ENCODE data around the gene KDM4B.

The KDM4B gene

DNA sequence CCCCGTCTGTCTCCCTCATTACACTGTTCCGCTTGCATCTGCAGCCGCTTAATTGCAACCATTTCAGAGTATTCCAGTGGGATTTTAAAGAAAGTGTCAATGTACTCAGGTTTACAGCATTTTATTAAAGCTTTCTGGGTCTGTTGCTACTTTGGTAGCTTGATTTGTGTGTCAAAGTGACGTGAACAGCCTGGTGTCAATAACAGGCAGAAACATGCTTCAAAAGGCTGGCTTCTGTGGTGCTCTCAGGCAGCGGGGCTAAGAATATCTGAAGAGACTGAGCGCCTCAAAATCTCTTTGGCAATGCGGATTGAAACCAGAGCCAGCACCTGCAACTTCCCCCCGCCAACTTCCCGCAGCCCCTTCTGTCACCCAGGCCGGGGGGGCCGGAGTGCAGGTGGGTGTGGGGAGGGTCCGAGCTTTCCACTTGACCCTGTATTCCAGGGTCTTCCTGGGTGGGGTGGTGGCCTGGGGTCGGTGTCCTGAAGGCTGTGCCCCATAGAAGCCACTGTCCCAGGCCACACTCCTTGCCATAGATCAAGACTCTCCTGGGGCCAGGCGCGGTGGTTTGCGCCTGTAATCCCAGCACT, 81.2 kb downstream of the KDM4B start:
- DNase-seq (ENCODE audit: low spot score) = no peak

DNA sequence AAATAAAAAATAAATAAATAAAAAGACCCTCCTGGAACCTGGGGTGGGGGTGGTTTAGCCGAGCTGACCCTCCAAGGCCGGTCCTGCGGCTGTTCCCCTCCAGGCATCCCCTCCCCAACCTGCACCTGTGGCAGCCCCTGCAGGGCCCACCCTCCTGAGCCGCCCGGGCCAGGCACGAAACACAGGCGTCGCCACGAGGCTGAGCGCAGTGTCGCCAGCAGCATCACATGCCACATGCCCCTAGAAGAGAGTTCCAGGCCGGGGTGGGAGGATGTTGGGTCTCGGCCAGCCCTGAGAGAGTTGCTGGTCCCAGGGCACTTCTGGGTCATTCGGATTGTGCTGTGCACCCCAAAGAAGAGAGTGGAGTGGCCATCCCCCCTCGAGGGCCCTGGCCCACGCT, 82.0 kb downstream of the KDM4B start:
- no peak for DNase-seq (ENCODE audit: low spot score)

DNA sequence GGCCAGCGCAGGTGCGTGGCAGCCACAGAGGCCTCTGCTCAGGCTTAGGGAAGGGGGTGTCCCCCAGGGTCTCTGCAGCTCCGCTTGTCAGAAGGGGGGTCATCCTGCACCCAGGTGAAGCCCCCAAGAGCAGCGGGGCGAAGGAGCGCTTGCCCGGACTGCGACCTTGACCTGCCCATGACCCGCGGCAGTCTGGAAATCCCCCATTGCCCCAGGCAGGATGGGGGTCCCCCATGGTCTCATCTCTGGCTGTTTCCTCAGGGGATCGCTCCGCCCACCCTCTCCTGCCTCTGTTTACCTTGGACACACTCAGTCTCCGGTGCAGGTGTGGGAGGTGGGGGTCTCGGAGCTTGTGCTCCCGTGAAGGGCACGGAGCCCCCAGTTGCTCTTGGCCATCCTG, 82.7 kb downstream of the KDM4B start:
- no peak for DNase-seq (ENCODE audit: low spot score)

DNA sequence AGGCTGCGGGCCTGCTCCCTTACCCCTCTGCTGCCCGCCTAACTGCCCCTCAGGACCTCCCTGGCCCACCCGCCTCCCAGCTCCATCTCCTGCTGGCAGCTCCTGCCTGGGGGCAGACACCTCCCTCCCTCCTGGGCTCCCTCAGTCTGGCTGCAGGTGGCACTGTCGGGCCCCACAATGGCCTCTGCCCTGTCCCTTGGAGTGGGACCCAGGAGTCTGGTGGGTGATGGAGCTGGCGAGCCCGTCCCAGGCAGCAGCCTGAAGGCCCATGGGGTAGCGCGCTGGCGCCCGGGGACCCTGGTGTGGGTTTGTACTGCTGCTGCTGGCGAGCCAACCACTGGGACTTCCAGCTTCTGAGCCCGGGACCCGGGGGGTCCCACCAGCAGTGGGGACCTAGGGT, 83.6 kb downstream of the KDM4B start:
- DNase-seq (ENCODE audit: low spot score) = no peak

DNA sequence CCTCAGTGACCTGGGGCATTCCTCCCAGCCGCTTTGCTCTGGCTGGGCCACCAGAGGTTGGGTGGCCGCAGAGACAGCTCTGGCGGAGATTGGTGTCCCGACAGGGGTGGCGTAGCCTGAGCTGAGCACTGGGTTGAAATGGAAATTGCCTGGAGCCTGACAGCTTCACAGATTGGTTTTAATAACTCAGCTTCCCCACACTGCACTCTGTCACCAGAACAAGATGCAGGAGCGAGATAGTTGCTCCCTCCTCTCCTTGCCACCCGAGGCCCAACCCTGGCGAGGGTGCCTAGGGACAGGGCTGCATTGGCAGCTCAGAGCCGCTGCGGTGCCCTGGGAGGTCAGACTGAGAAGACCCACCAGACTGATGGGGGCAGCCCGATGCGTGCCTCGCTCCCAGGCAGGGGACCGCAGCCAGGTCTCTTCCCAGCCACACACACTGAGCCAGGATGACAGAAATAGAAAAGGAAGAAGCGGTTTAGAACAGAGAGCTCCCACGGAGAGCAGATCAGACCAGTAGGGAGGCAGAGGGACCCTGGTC, 84.1 kb downstream of the KDM4B start:
- no peak for DNase-seq (ENCODE audit: low spot score)

DNA sequence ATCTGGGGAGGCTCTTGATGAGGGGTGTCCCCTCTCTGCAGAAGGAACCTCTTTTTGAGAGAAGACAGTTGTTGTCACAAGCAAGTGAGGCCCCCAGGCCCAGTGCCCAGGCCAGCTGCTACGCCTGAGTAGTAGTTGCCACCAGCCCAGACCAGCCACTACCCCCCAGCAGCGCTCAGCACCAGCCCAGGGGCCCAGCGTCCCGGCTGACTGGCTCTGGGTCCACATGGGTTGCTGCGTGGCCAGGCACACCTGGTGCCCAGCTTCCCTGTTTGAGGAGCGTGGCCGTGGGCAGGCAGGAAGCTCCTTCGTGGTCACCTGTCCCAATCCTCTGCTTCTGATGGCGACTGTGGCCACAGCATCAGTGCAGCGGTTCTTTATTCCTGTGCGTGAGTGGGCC, 84.7 kb downstream of the KDM4B start:
- DNase-seq (ENCODE audit: low spot score) = no peak

DNA sequence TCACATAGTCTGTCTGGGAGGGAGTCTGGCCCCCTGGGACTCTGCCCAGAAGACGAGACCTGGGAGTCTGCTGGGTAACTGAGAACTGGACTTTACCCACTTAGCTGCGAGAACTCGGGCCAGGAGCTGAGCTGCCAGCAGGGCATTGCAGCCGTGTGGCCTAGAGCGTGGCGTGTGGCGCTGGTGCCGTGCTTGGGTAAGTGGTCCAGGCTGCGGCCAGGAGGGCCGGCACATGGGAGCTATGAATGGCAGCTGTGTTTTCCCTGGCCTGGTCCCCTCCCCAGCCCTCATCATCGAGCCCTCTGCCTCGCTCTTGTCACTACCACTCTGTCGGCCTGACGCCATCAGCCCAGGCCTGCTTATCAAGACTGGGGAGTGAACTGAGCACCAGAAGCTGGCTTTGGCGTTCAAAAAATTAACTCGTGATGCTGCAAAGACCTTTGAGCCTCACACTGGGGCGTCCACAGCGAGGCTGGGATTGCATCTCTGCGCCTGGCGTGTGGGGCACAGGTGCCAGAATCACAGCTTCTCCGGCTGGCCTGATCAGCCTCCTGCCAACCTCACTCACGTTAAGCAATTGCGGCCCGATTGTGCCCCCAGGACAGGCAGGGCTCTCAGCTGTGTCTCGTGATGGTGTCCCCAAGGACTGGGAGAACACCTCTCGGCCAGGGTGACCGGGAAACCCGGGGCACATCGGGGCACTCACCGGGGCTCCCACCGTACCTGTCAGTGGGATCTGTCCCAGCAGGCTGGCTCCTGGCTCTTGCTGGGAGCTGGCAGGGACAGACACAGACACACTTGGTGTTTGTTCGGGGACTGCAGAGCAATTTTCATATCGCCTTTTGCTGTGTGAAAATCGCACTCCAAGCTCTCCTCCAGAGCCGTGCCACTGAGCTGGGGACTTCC, 85.9 kb downstream of the KDM4B start:
- no peak for DNase-seq (ENCODE audit: low spot score)

DNA sequence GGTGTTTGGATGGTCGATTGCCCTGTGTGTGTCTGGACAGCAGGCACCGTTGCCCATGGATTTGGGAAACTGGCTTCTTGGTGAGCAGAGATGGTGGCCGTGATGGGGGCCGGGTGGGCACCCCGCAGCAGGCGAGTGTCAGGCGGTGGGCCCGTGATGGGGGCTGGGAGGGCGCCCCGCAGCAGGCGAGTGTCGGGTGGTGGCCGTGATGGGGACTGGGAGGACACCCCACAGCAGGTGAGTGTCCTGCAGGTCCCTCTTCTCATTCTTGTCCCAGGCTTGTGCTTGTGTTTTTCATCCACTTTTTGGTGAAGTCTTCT, 86.5 kb downstream of the KDM4B start:
- no peak for DNase-seq (ENCODE audit: low spot score)

DNA sequence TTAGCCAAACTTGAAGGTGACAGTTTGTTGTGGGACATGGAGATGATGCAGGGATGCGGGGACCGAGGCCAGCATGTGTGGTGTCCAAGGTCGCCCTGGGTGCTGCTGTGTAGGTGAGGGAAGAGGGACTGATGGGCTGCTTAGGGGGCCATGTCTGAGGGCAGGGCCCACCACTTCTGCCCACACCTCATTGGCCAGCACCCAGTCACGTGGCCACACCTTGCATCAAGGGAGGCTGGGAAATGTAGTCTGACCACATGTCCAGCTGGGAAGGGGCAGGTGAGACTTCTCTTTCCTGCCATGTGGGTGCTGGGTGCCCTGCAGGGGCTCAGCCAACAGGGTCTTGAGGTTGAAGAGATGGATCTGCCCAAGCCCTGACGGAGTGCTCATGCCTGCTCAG, 88.9 kb downstream of the KDM4B start:
- no peak for DNase-seq (ENCODE audit: low spot score)

DNA sequence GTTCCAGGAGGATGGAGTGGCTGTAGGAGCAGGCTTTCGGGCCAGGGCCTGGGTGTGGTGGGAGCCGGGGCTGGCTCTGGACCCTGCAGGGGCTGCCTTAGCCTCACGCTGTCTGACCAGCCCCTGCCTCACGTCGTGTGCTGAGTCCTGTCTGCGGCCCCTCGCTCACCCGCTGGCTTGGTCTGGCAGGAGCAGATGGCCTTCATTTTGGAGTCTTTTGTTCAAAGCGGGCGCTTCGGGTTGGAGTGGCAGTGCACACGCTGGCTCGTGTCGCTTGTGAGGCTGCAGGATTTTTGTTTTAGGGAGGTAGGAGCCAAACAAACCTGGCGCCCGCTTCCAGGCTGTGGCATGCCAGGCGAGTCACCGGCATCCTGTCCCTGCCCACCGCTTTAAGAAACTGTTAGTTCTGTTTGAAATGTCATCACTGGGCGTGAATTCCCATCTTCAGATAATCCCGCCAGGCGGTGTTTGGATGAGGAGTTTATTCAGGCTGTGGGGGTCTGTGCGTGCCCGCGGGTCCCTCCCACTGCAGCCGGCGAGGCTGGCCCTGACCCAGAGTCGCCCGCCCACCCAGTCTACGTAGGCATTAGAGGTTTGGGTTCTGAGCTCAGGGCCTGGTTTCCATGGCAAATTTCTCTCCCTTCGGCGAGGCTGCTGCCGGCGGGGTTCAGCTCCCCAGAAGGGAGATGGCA, 89.8 kb downstream of the KDM4B start:
- no peak for DNase-seq (ENCODE audit: low spot score)

DNA sequence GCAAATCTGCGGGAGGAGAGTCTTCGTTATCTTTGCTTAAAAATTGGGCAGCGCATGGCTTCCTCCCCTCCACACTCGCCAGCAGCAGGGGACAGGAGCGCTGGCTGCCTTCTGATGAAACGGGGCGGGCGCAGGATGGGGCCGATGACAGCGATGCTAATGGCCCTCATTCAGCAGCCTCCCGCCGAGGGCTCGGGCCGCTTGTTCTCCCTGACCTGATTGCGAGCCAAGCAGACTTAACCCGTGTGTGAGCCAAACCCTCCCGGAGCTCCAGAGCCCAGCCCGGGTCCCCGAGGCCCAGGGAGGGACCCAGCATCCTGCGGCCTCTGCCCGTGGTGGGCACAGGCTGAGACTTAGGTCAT, 90.3 kb downstream of the KDM4B start:
- DNase-seq (ENCODE audit: low spot score) = no peak

DNA sequence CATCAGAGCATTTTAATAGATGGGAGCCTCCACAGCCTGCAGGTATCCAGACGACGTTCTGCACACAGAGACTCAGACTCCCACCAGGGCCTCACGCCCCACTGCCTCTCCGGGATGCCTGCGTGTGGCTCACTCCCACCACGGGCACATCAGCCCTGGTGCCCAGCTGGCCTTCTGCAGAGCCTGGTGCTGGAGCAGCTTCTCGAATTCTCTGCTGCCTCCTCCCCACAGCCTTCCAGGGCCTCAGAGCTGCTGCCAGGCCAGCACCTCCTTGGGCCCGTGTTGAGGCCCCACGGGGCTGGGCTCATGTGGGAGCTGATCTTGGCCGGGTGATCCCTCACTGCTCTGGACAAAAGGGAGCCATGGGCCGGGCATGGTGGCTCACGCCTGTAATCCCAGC, 90.9 kb downstream of the KDM4B start:
- no peak for DNase-seq (ENCODE audit: low spot score)

DNA sequence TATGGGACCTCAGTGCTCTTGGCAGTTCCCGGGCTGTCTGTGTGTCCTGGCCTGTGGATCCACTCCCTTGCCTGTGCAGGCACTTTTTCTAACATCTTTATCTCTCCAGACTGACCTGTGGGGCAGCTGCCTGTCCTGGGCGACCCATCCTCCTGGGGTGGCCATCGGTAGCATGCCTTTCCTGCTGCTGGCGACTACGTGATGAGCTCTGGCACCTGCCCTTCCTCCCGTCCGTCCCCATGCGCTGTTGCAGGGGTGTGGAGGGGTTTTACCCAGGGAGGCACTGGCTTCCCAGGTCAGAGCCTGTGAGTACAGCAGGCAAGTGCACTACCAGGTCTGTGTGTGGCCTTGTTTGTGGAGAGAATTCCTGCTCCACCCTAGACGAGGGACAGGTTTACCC, 93.3 kb downstream of the KDM4B start:
- no peak for DNase-seq (ENCODE audit: low spot score)

DNA sequence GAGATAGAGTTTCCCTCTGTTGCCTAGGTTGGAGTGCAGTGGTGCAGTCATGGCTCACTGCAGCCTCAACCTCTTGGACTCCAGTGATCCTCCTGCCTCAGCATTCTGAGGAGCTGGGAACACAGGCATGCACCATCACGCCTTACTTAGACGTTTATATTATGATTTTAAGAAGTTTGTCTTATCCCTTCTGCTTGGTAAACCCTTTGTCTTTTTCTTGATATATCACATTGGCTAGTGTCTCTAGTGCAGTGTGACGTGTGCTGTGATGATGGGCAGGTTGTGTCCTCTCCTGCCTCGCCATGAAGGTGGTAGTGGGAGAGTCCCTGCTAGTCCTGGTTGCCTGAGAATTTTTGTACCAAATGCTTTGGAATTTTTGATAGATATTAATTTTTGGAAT, 93.9 kb downstream of the KDM4B start:
- DNase-seq (ENCODE audit: low spot score) = no peak

DNA sequence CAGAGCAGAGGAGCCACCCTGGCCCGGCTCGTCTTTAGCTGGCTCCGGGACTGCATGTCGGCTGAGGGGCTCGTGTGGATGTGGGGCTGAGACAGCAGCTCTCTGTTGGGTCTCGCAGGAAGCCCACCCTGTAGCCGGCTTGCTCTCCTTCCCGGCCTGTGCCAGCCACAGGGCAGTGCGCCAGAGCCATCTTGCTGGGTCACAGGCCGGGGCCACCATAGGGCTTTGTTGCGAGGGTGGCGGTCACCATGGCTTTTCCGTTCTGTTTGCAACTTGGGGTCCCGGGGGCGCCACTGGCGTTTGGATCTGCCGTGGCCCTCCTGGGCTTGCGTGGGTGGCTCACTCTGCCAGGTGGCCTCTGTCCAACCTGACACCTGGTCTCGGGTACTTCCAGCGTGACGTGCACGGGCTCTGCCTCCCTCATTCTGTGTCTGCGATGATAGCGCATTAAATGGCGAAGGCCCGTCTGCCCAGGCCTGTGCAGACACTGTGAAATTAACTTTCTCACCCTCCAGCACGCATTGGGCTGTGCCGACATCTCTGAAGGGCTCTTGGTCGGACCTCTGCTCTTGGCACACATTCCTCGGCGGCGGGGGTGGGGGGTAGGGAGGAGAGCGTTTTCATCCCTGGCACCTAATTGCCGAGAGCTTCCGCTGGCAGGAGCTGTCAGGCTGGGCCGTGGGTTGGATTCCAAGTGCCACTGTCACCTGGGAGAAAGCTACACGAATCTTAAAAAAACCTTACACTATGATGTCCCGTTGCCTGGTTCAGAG, 95.1 kb downstream of the KDM4B start:
- no peak for DNase-seq (ENCODE audit: low spot score)

DNA sequence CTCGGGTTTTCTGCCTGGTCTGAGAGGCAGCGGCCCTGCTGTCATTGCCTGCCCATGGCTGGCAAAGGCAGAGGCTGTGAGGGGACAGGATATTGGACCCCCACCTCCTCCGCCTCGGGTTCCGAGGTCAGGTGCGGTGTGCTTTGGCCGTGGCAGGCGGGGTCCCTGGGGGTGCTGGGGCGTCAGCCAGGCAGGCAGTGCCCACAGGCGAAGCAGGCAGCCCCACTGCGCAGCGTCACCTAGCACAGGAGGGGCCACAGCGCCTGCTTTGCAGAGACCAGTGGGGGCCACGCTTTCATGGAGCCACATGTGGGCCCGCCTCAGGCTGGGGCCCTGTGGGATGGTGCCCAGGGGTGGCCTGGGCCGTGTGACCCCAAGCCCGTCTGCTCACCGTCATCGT, 96.0 kb downstream of the KDM4B start:
- DNase-seq (ENCODE audit: low spot score) = no peak

DNA sequence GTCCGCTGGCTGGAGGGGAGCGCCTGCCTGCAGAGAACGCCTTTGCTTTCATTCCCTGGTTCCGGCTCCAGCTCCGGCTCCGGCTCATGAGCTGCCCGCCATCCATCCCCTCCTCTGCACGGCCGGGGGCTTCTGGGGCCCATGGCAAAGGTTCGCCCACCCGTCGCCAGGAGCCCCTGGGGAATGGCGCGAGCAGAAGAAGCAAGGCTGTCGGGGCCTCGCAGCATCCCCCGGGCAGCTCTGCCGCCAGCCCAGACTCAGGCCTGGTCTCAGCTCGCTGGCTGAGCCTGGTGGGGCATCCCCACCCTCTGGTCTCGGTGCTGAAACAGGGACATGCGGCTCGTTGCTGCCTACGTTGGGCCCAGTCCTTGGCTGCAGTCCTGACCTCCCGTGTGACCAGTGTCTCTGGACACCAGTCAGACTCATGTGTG, 96.8 kb downstream of the KDM4B start:
- no peak for DNase-seq (ENCODE audit: low spot score)

DNA sequence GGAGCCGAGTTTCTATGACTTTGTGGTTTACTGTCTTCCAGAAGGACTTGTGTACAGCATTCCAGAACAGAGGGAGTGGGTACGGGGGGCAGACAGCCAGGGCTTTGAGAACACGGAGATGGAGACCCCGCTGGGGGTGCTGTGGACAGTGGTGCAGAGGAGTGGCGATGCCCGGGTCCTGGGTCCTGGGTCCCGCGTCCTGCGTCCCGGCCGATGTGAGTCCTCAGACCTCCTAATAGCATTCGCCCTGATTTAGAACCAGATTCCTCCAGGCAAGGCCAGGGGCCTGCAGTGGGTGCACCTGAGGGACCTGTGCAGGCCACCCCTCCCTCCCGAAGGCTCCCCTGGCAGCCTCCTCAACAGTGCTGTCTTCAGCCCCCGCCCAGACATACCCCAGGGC, 97.9 kb downstream of the KDM4B start:
- no peak for DNase-seq (ENCODE audit: low spot score)

DNA sequence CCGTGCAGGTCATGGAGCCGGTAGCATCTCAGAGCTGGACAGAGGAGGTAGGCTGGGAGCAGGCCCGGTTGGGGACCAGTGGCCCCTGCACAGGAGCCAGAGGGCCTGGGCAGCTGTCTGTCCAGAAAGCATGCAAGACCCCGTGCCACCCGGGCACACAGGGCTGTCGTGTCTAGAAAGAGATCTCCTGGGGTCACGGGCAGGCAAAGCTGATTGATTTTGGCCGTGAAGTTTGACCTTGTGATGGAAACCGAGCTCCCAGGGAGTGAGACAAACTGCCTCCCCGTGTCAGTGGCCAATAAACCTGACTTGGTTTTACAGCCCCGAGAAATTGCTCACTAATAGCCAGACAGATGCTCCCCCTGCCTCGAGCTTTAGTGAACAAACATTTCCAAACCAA, 98.8 kb downstream of the KDM4B start:
- DNase-seq (ENCODE audit: low spot score) = peak; percentile 48

DNA sequence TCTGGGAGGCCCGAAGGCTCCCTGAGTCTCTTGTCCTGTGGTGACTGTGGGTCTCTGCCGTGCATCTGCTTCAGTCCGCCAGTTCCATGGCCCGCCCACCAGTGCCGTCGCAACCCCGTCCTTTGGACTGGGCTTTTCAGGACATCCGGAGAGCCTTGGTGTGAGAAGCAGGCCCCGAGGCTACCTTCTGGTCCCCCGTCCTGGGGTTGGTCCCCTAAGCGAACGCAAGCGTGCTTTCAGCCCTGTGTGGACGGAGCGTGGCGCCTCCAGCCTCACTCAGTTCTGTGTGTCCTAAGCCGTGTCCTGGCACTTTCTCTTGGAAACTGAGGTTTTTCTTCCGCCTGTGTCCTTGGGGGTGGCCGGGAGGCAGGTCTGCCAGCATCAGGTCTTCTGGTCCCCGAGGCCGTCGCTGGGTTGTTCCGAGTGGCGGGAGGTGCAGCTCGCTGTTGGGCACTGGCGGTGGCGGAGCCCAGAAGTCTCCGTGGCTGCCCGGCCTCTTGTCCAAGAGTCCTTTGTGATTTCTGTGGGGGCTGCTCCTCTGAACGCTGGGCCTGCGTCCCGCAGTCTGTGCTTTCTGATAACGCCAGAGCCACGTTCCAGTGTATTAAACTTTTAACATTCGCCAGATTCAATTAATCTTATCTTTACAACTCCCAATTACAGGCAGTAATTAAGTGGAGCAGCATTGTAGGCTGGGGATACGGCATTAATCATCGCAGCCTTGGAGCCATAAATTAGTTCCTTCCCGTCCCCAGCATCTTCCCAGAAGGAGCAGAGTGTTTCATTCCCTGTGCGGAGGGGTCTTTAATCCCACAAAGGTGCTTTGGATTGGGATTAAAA, 99.5 kb downstream of the KDM4B start:
- no peak for DNase-seq (ENCODE audit: low spot score)

DNA sequence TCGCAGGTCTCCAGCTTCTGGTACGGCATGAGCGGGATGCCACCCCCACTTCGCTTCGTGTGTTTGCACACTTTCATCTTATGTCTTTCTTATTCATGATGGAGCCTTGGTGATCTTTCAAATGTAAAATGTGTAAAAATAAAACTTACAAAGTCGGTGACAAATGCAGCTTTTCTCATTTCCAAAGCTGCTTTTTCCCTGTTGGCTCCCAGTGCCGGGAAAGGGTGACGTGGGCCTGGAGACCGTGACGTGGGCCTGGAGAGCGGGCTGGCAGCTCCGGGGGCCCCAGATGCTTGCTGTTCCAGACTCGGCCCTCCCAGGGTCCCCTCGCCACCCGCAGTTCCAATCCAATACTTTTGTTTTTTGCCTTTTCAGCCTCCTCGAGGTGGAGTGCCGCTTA, 101.4 kb downstream of the KDM4B start:
- DNase-seq (ENCODE audit: low spot score) = no peak

DNA sequence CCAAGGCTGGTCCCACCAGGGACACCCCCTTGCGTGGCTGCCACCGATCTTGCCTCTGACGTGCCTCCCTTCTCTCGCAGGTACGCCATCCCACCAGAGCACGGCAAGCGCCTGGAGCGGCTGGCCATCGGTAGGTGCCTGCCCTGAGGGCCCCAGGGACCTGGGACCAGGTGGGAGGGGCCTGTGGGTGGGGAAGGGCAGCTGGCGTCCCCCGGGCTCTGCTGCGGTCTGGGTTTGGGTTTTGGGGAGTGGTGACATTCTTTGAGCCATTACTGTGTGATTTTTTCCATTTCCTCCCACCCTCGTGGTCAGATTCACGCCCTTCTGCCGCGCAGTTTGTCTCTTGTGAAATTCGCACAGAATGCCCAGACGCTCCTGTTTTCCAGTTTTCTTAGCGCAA, 102.0 kb downstream of the KDM4B start:
- DNase-seq (ENCODE audit: low spot score) = no peak

All from HuH-7.5 (cell line).